ENCODE measurements around the gene SLC38A11.

Gene SLC38A11

GRCh38 chr2:164913640-164914350 is 41.5 kb downstream of the SLC38A11 start:
- no peak for DNase-seq

GRCh38 chr2:164913011-164913410 is 42.3 kb downstream of the SLC38A11 start:
- DNase-seq: no peak

GRCh38 chr2:164911832-164912231 is 43.5 kb downstream of the SLC38A11 start:
- no peak for DNase-seq

- DNase-seq: no peak
Measured at GRCh38 chr2:164910101-164910899, 45.0 kb downstream of the SLC38A11 start.

GRCh38 chr2:164906947-164907346 is 48.4 kb downstream of the SLC38A11 start:
- DNase-seq: no peak

- no peak for DNase-seq
Measured at GRCh38 chr2:164905307-164905706, 50.0 kb downstream of the SLC38A11 start.

GRCh38 chr2:164903951-164904350 is 51.4 kb downstream of the SLC38A11 start:
- no peak for DNase-seq

- DNase-seq: no peak
Measured at GRCh38 chr2:164903204-164903603, 52.1 kb downstream of the SLC38A11 start.

GRCh38 chr2:164899121-164899520 is 56.2 kb downstream of the SLC38A11 start:
- DNase-seq: no peak

- no peak for DNase-seq
Measured at GRCh38 chr2:164898475-164898874, 56.9 kb downstream of the SLC38A11 start.

- DNase-seq: no peak
Measured at GRCh38 chr2:164897469-164898260, 57.7 kb downstream of the SLC38A11 start.

- no peak for DNase-seq
Measured at GRCh38 chr2:164896634-164897355, 58.5 kb downstream of the SLC38A11 start.

GRCh38 chr2:164896226-164896625 is 59.1 kb downstream of the SLC38A11 start:
- no peak for DNase-seq

GRCh38 chr2:164891460-164891859 is 63.9 kb downstream of the SLC38A11 start:
- no peak for DNase-seq

GRCh38 chr2:164890544-164890943 is 64.8 kb downstream of the SLC38A11 start:
- DNase-seq: no peak

GRCh38 chr2:164888592-164888991 is 66.7 kb downstream of the SLC38A11 start:
- no peak for DNase-seq

GRCh38 chr2:164887434-164888144 is 67.7 kb downstream of the SLC38A11 start:
- no peak for DNase-seq

GRCh38 chr2:164882276-164882675 is 73.0 kb downstream of the SLC38A11 start:
- DNase-seq: no peak

GRCh38 chr2:164881524-164881923 is 73.8 kb downstream of the SLC38A11 start:
- no peak for DNase-seq

GRCh38 chr2:164879901-164880535 is 75.3 kb downstream of the SLC38A11 start:
- DNase-seq: no peak

- no peak for DNase-seq
Measured at GRCh38 chr2:164877927-164878326, 77.4 kb downstream of the SLC38A11 start.

- DNase-seq: no peak
Measured at GRCh38 chr2:164877169-164877568, 78.2 kb downstream of the SLC38A11 start.
